ENCODE results near the gene CLTCL1.

DNA sequence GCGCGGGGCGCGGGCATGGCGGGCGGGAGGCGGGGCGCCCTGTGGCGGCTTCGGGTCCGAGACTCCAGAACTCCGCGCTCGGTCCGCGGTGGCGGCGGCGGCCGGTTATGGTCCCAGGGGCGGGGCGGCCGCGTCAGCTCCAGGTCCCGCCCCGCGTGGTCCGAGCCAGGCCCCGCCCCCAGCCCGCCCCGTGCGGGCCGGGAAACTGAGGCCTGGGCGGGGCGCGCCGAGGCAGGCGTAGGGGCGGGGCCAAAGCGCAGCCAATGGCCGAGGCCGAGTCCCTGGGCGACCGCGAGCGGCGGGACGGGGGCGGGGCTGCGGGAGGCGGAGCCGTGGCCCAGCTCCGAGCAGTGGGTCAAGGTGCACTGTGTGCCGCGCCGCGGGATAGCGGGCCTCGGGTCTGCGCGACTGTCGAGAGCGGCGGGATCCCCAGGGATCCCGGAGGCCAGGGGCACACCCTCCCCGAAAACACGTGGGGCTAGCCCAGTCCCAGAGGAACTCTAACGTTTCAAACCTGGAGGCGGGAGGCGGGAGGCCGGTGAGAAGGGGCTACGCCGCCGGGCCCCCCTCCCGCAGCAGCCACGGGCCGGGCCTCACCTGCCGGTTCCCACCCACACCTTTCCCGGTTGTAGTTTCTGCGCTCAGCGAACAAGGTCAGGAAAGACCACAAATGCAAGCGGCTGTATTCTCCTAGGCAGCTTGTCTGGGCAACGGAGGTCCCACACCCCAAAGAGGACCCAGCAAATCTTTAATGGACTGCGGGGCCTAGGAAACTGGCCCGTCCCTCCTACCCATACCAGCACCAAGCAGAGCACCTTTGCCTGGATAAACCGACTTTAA lies 112.6 kb downstream of the CLTCL1 start, which contains the start of gene SLC25A1:
- TF ChIP-seq, protein P1, sequence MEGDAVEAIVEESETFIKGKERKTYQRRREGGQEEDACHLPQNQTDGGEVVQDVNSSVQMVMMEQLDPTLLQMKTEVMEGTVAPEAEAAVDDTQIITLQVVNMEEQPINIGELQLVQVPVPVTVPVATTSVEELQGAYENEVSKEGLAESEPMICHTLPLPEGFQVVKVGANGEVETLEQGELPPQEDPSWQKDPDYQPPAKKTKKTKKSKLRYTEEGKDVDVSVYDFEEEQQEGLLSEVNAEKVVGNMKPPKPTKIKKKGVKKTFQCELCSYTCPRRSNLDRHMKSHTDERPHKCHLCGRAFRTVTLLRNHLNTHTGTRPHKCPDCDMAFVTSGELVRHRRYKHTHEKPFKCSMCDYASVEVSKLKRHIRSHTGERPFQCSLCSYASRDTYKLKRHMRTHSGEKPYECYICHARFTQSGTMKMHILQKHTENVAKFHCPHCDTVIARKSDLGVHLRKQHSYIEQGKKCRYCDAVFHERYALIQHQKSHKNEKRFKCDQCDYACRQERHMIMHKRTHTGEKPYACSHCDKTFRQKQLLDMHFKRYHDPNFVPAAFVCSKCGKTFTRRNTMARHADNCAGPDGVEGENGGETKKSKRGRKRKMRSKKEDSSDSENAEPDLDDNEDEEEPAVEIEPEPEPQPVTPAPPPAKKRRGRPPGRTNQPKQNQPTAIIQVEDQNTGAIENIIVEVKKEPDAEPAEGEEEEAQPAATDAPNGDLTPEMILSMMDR (IDR thresholded peaks at IDR 0.05) = no peak
- TF ChIP-seq POLR2A (IDR thresholded peaks at IDR 0.05) = peak; percentile 60 to 80
